GM18951 (cell line): Measurements from ENCODE around the gene UNC13D.
"Not testable (repeated sequence)": the region's sequence is repeated elsewhere in the genome, so short reads cannot be mapped to it uniquely, and the experiment has no call there.

Experiments used
- POLR2A ChIP-seq: IDR thresholded peaks from 4 replicates; pipeline ENCODE4 v1.6.1; 2011; ENCODE audit warnings: mild to moderate bottlenecking; ENCODE audit not compliant: insufficient read length, insufficient read depth; ENCODE audit errors: extremely low read depth
- in situ Hi-C: fragments of 300-500 bp; cut with MboI; formaldehyde crosslinking; loops from one replicate; pipeline ENCODE4 v1.12.0; 2022; ENCODE audit warnings: low sequenced_read_pairs, mixed read lengths, inconsistent platforms; ENCODE audit not compliant: unreplicated experiment

UNC13D gene

GRCh38 chr17:75843577-75844529 is at the start of gene UNC13D:
Gene UNC13D (minus strand): TSS chr17:75844404. CDS start chr17:75844337, 67 bp downstream.
- peak; percentile 42 for TF ChIP-seq POLR2A
- in situ Hi-C loops = no loop called here

- no peak for TF ChIP-seq POLR2A
- in situ Hi-C loops = no loop called here
Observed at GRCh38 chr17:75893305-75894048, 49.3 kb upstream of the UNC13D start.

GRCh38 chr17:75892556-75893224 is 48.5 kb upstream of the UNC13D start:
- TF ChIP-seq POLR2A = no peak
- in situ Hi-C loops = no loop called here

DNA sequence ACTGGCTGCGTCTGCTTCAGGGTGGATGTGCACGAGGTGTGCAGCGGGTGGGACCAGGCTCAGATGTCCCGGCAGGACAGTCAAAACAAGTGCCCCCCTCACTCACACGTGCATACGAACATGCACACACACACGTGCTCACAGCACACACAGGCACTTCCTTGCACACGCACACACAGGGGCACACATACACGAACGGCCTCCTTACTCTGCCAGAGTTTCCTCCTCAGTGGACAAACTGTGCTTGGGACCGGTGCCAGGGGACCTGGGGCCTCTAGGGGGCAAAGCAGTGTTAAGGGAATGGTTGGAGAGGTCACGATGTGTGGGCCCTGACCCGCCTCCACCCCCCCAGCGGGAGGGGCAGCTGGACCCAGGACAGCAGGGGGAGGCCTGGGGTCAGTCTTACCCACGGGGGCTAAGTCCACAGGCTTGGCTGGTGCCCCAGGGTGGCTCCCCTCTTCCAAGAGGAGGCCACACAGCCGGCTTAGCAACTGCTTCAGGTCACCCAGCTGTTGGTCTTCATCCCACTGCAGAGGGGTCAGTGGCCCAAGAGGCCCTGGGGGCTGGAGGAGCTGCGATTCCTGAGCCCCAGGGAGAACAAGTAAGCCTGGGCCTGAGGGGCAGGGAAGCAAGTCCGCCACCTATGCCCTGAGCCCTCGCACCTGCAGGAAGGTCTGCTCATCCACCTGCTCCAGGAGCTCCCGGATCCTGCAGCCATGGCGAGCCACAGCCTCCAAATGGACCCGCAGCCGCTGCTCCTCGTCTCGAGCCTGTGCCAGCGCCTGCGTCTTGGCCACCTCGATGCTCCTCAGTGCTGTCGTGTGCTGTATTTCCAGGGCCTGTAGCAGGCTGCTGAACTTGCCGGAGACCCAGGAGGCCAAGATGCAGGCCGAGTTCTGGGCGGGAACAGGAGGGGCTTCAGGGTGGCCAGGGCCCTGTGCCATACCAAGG is 47.7 kb upstream of the UNC13D start:
- TF ChIP-seq POLR2A = no peak
- in situ Hi-C loops = no loop called here

- TF ChIP-seq POLR2A = no peak
- in situ Hi-C loops = no loop called here
Observed at GRCh38 chr17:75891022-75891604, 46.9 kb upstream of the UNC13D start.

GRCh38 chr17:75889454-75889853 is 45.2 kb upstream of the UNC13D start:
- TF ChIP-seq POLR2A = no peak
- in situ Hi-C loops = no loop called here

DNA sequence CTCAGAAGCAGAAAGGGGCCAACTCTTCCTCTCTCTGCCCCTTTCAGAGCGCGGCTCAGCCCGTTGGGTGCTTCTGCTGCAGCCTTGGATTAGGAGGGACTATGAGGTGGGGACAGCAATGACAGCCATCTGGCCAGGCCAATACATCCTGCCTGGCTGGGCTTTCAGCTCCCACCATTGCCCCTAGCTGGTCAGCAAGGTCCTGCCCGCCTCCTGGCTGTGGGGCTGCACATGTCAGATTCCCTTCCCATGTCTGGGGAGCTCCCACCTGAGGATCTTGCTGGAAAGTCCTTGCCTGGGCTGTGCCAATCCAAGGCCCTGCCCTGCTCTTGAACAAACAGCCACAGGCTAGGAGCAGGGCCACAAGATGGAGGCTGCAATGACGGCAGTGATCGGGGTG is 44.3 kb upstream of the UNC13D start:
- TF ChIP-seq POLR2A = no peak
- in situ Hi-C loops = no loop called here

DNA sequence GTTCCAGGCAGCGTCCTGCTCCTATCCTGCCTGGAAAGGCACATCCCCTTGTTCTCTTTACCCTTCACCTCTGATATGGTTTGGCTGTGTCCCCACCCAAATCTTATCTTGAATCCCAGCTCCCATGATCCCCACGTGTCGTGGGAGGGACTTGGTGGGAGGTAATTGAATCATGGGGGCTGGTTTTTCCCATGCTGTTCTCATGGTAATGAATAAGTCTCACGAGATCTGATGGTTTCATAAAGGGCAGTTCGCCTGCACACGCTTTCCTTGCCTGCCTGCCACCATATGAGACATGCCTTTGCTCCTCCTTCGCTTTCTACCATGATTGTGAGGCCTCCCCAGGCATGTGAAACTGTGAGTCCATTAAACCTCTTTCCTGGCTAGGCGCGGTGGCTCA is 41.7 kb upstream of the UNC13D start:
- in situ Hi-C loops = not testable (repeated sequence)

- in situ Hi-C loops = no loop called here
- TF ChIP-seq POLR2A = no peak
Observed at GRCh38 chr17:75885431-75885830, 41.2 kb upstream of the UNC13D start.

DNA sequence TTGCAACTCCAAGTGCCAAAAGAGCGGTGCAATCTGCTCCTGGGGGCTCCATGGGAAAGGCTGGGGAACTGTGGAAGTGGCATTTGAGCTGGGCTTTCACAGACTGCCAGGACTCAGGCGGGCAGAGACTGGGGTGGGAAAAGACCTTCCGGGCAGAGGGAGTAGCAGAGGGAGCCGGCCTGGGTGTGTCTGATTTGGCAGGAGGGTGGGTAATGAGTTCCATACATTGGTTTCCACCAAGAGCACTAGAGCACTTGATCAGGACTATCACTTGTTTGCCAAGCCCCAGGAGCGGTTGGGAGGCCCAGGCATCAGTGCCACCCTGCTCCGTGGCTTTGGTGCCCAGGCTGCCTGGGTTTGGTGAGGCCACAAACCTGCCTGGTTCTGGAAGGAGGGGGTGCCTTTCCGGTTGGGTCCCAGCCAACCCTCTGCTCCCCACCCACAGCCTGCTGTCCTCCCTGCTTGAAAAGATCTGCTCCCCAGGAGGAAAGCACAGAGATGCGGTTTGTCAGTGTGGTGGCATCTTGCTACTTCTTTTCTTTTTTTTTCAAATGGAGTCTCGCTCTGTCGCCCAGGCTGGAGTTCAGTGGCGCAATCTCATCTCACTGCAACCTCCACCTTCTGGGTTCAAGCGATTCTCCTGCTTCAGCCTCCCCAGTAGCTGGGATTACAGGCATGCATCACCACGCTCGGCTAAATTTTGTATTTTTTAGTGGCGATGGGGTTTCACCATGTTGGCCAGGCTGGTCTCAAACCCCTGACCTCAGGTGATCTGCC is 37.7 kb upstream of the UNC13D start:
- no peak for TF ChIP-seq POLR2A
- in situ Hi-C loops = no loop called here

DNA sequence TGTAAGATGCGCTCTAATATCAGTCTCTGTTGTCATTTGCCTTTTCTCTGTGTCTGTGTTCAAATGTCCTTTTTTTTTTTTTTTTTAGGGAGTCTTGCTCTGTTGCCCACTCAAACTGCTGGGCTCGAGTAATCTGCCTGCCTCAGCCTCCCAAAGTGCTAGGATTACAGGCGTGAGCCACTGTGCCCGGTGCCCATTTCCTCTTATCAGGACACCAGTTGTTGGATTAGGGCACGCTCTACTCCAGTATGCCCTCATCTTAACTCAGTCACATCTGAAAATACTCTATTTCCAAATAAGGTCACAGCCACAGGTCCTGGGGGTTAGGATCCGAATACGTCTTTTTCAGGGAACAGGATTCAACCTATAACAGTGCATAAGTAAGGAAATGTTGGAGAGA is 36.1 kb upstream of the UNC13D start:
- TF ChIP-seq POLR2A = no peak
- in situ Hi-C loops = no loop called here
